LNCaP clone FGC (cell line): ENCODE results near the gene SGMS1.

Source experiments
- DNase-seq: peaks from one replicate; pipeline ENCODE4 v3.0.0-alpha.2; 2011; ENCODE audit warnings: low read depth
- H3K4me3 ChIP-seq: 2 replicates; pipeline ENCODE4 v1.5.1; 2011; ENCODE audit warnings: mild to moderate bottlenecking, low read depth, low read length, control low read depth
- CTCF ChIP-seq: IDR thresholded peaks from 2 replicates; pipeline ENCODE4 v1.5.1; 2012; ENCODE audit warnings: mild to moderate bottlenecking; ENCODE audit not compliant: control insufficient read depth, insufficient read depth; ENCODE audit errors: extremely low read depth

Gene SGMS1

GRCh38 chr10:50467209-50467608, 156.5 kb downstream of the SGMS1 start:
- H3K4me3 ChIP-seq = no peak overlapping the region
- DNase-seq = no peak
- TF ChIP-seq CTCF = no peak

- DNase-seq = no peak
- TF ChIP-seq CTCF = no peak
- H3K4me3 ChIP-seq = no peak overlapping the region
These were observed 159.7 kb downstream of the SGMS1 start for GRCh38 chr10:50464004-50464409.

GRCh38 chr10:50461834-50462233, 161.9 kb downstream of the SGMS1 start:
- no peak overlapping the region for H3K4me3 ChIP-seq
- no peak for DNase-seq
- TF ChIP-seq CTCF = no peak

- TF ChIP-seq CTCF = no peak
- H3K4me3 ChIP-seq = no peak overlapping the region
- no peak for DNase-seq
These were observed 162.6 kb downstream of the SGMS1 start for GRCh38 chr10:50461123-50461522.

- no peak for TF ChIP-seq CTCF
- H3K4me3 ChIP-seq = no peak overlapping the region
- DNase-seq = no peak
These were observed 167.0 kb downstream of the SGMS1 start for GRCh38 chr10:50456719-50457118.

- TF ChIP-seq CTCF = no peak
- DNase-seq = no peak
- H3K4me3 ChIP-seq = no peak overlapping the region
These were observed 169.8 kb downstream of the SGMS1 start for GRCh38 chr10:50453940-50454339.

GRCh38 chr10:50452603-50453002, 171.2 kb downstream of the SGMS1 start:
- no peak for DNase-seq
- no peak overlapping the region for H3K4me3 ChIP-seq
- TF ChIP-seq CTCF = no peak
